CD4-positive, alpha-beta T cell (primary cell): ENCODE results near the gene SMIM38. TPM values are rescaled to one million over a fixed set of nuclear protein-coding genes. Genes with fewer than 3 reads are reported as not detected.

Source experiments
- ATAC-seq: fragments of 200-7000 bp; cut with Tn5 transposase; one replicate; pipeline ENCODE4 v1.10.0; 2022; ENCODE audit warnings: mild to moderate bottlenecking; ENCODE audit not compliant: poor library complexity
- CTCF ChIA-PET: fragments of 350-600 bp; sonication (Branson Sonifier 250); formaldehyde crosslinking; loops from one replicate; lab custom pipeline; 2021; ENCODE audit warnings: antibody characterized with exemption, inconsistent platforms; lab: Charles Lee
- POLR2A ChIA-PET: fragments of 350-600 bp; sonication (Branson Sonifier 250); formaldehyde crosslinking; loops from one replicate; lab custom pipeline; 2021; ENCODE audit warnings: antibody characterized with exemption, inconsistent platforms; lab: Charles Lee
- DNase-seq, 14 experiments: peaks; one replicate each; pipeline ENCODE4 v3.0.0-alpha.2; 2013 to 2020; ENCODE audit warnings: mixed read lengths in 2 of 14
- H3K27ac ChIP-seq, 2 donors: one replicate each; pipeline versions ENCODE4 v1.5.1 to v1.7.0; 2013; ENCODE audit warnings: low read length in 2 of 2, low read depth in 1 of 2, mild to moderate bottlenecking in 1 of 2
- H3K27me3 ChIP-seq, 2 experiments: 1 replicate in 1 of 2; 2 replicates in 1 of 2; pipeline versions ENCODE4 v1.6.1 to v1.7.0; 2013; ENCODE audit warnings: low read length in 2 of 2, control low read depth in 1 of 2, mild to moderate bottlenecking in 1 of 2, moderate library complexity in 1 of 2; ENCODE audit not compliant: insufficient read depth in 2 of 2, control insufficient read depth in 1 of 2
- H3K36me3 ChIP-seq: one replicate; pipeline ENCODE4 v1.6.1; 2013; ENCODE audit warnings: low read length, control low read depth; ENCODE audit not compliant: insufficient read depth
- H3K4me1 ChIP-seq: one replicate; pipeline ENCODE4 v1.6.1; 2013; ENCODE audit warnings: low read length, control low read depth; ENCODE audit not compliant: insufficient read depth
- H3K4me3 ChIP-seq: one replicate; pipeline ENCODE4 v1.5.1; 2013; ENCODE audit warnings: mild to moderate bottlenecking, low read length, moderate library complexity
- H3K9me3 ChIP-seq, 2 experiments: 1 replicate in 1 of 2; 2 replicates in 1 of 2; pipeline versions ENCODE4 v1.6.1 to v1.7.0; 2013; ENCODE audit warnings: low read length in 2 of 2, mild to moderate bottlenecking in 2 of 2, control low read depth in 1 of 2, moderate library complexity in 1 of 2; ENCODE audit not compliant: control insufficient read depth in 1 of 2, insufficient read depth in 1 of 2
- H3K27ac Mint-ChIP-seq: one replicate; pipeline ENCODE4 v1.8.0; 2020; ENCODE audit warnings: mixed read lengths
- H3K27me3 Mint-ChIP-seq: one replicate; pipeline ENCODE4 v1.8.0; 2021; ENCODE audit warnings: mixed read lengths
- H3K36me3 Mint-ChIP-seq: one replicate; pipeline ENCODE4 v1.8.0; 2021; ENCODE audit warnings: low read depth, mixed read lengths
- H3K4me1 Mint-ChIP-seq: one replicate; pipeline ENCODE4 v1.8.0; 2021; ENCODE audit warnings: low read depth, mixed read lengths
- H3K4me3 Mint-ChIP-seq: one replicate; pipeline ENCODE4 v1.8.0; 2020; ENCODE audit warnings: mild to moderate bottlenecking, mixed read lengths
- H3K9me3 Mint-ChIP-seq: one replicate; pipeline ENCODE4 v1.8.0; 2020; ENCODE audit warnings: mixed read lengths
- intact Hi-C, 2 experiments: fragments of 100-400 bp; cut with DNase I in 1 of 2; cut with micrococcal nuclease in 1 of 2; formaldehyde crosslinking; loops; one replicate each; pipeline versions ENCODE4 v1.15.1 to v1.9.0; 2023 to 2025; cut with DNase I, micrococcal nuclease
- total RNA-seq, 174 experiments: library from RNA in 2 of 174; stranded (reverse) in 2 of 174; gene quantifications; one replicate each; pipeline ENCODE4 v1.2.3 and lab custom pipeline; 2021 to 2026
- TF ChIP-seq, protein P1 (sequence below): fragments of 200-600 bp; IDR thresholded peaks from one replicate; pipeline ENCODE4 v1.8.0; 2022; ENCODE audit warnings: antibody characterized with exemption, mild to moderate bottlenecking

SMIM38 gene
- total RNA-seq, 2 experiments from 2014 or later = 0.08 to 0.30 TPM

- TF ChIP-seq, protein P1, sequence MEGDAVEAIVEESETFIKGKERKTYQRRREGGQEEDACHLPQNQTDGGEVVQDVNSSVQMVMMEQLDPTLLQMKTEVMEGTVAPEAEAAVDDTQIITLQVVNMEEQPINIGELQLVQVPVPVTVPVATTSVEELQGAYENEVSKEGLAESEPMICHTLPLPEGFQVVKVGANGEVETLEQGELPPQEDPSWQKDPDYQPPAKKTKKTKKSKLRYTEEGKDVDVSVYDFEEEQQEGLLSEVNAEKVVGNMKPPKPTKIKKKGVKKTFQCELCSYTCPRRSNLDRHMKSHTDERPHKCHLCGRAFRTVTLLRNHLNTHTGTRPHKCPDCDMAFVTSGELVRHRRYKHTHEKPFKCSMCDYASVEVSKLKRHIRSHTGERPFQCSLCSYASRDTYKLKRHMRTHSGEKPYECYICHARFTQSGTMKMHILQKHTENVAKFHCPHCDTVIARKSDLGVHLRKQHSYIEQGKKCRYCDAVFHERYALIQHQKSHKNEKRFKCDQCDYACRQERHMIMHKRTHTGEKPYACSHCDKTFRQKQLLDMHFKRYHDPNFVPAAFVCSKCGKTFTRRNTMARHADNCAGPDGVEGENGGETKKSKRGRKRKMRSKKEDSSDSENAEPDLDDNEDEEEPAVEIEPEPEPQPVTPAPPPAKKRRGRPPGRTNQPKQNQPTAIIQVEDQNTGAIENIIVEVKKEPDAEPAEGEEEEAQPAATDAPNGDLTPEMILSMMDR = no peak
- Mint-ChIP-seq H3K4me3 (no peak overlapping the region), H3K27me3 (no peaks in the 10 kb centered on the region), H3K27ac (peak overlapping the region; percentile 82), H3K9me3 (no peaks in the 10 kb centered on the region), H3K4me1 (peaks cover 58% of the 10 kb centered on the region), H3K36me3 (no peaks in the 10 kb centered on the region)
- POLR2A ChIA-PET = no interaction called here
- CTCF ChIA-PET = no interaction called here
- DNase-seq (no peak), ATAC-seq (no peak)
- Histone ChIP-seq H3K36me3 (no peaks in the 10 kb centered on the region), H3K27ac (no peak overlapping the region), H3K4me1 (peaks cover 41% of the 10 kb centered on the region), H3K27me3 (no peaks in the 10 kb centered on the region), H3K4me3 (no peak overlapping the region), H3K9me3 (peaks cover 0 to 4% of the 10 kb centered on the region in 2 experiments)
- intact Hi-C loops = no loop called here
Observed at GRCh38 chr11:69120096-69120875, 35.4 kb upstream of the SMIM38 start.

- H3K9me3 ChIP-seq = peaks cover 0 to 4% of the 10 kb centered on the region in 2 experiments
- H3K4me3 ChIP-seq = no peak overlapping the region
- no peaks in the 10 kb centered on the region for H3K36me3 Mint-ChIP-seq
- H3K36me3 ChIP-seq = no peaks in the 10 kb centered on the region
- H3K27me3 Mint-ChIP-seq = no peaks in the 10 kb centered on the region
- H3K4me1 Mint-ChIP-seq = peaks cover 58% of the 10 kb centered on the region
- H3K27ac Mint-ChIP-seq = peak overlapping the region; percentile 82
- no peaks in the 10 kb centered on the region for H3K9me3 Mint-ChIP-seq
- TF ChIP-seq, protein P1 = no peak
- no peak for ATAC-seq
- H3K27ac ChIP-seq = no peak overlapping the region
- CTCF ChIA-PET = no interaction called here
- H3K4me1 ChIP-seq = peaks cover 41% of the 10 kb centered on the region
- peak overlapping the region; percentile 56 for H3K4me3 Mint-ChIP-seq
- peak in 1 of 14 experiments; percentile 16 for DNase-seq
- POLR2A ChIA-PET = interaction anchor here (0.6 kb wide), 1 partner anchor 118 kb away, joined by 3 read pairs; no protein-coding TSS in a partner anchor
- intact Hi-C loops = no loop called here
- no peaks in the 10 kb centered on the region for H3K27me3 ChIP-seq
Observed at GRCh38 chr11:69121021-69121420, 34.7 kb upstream of the SMIM38 start.

- H3K27ac ChIP-seq = no peak overlapping the region
- ChIA-PET CTCF (no interaction called here), POLR2A (interaction anchor here (0.6 kb wide), 1 partner anchor 117 kb away, joined by 3 read pairs; no protein-coding TSS in a partner anchor)
- H3K4me3 Mint-ChIP-seq = peak overlapping the region; percentile 54
- H3K27me3 ChIP-seq = no peaks in the 10 kb centered on the region
- DNase-seq (no peak), ATAC-seq (no peak)
- no peak overlapping the region for H3K4me3 ChIP-seq
- H3K36me3 Mint-ChIP-seq = no peaks in the 10 kb centered on the region
- H3K27ac Mint-ChIP-seq = peak overlapping the region; percentile 82
- H3K9me3 ChIP-seq = peaks cover 0 to 4% of the 10 kb centered on the region in 2 experiments
- H3K9me3 Mint-ChIP-seq = no peaks in the 10 kb centered on the region
- intact Hi-C loops = no loop called here
- peaks cover 41% of the 10 kb centered on the region for H3K4me1 ChIP-seq
- H3K27me3 Mint-ChIP-seq = no peaks in the 10 kb centered on the region
- no peaks in the 10 kb centered on the region for H3K36me3 ChIP-seq
- peaks cover 58% of the 10 kb centered on the region for H3K4me1 Mint-ChIP-seq
- TF ChIP-seq, protein P1 = no peak
Observed at GRCh38 chr11:69121621-69122325, 34.0 kb upstream of the SMIM38 start.
